ENCODE measurements around the gene PLSCR2.
"Not testable (repeated sequence)": the region's sequence is repeated elsewhere in the genome, so short reads cannot be mapped to it uniquely, and the experiment has no call there.

PLSCR2 gene

GRCh38 chr3:146416366-146416765 lies 53.0 kb downstream of the PLSCR2 start:
- no peak for DNase-seq (ENCODE audit: low spot score)

- DNase-seq (ENCODE audit: low spot score) = no peak
These were observed 55.4 kb downstream of the PLSCR2 start for GRCh38 chr3:146414010-146414409.

- not testable (repeated sequence) for DNase-seq (ENCODE audit: low spot score)
These were observed 56.6 kb downstream of the PLSCR2 start for GRCh38 chr3:146412711-146413110.

GRCh38 chr3:146407956-146408355 lies 61.4 kb downstream of the PLSCR2 start:
- no peak for DNase-seq (ENCODE audit: low spot score)

- DNase-seq (ENCODE audit: low spot score) = no peak
These were observed 64.9 kb downstream of the PLSCR2 start for GRCh38 chr3:146404436-146404835.

- no peak for DNase-seq (ENCODE audit: low spot score)
These were observed 65.6 kb downstream of the PLSCR2 start for GRCh38 chr3:146403792-146404191.

- DNase-seq (ENCODE audit: low spot score) = no peak
These were observed 72.6 kb downstream of the PLSCR2 start for GRCh38 chr3:146396792-146397191.

GRCh38 chr3:146395164-146395563 lies 74.2 kb downstream of the PLSCR2 start:
- DNase-seq (ENCODE audit: low spot score) = no peak

- DNase-seq (ENCODE audit: low spot score) = no peak
These were observed 78.4 kb downstream of the PLSCR2 start for GRCh38 chr3:146390957-146391356.

GRCh38 chr3:146390006-146390772 lies 79.2 kb downstream of the PLSCR2 start:
- DNase-seq (ENCODE audit: low spot score) = no peak

- no peak for DNase-seq (ENCODE audit: low spot score)
These were observed 81.8 kb downstream of the PLSCR2 start for GRCh38 chr3:146387566-146387965.

GRCh38 chr3:146386936-146387335 lies 82.4 kb downstream of the PLSCR2 start:
- no peak for DNase-seq (ENCODE audit: low spot score)

GRCh38 chr3:146384786-146385185 lies 84.6 kb downstream of the PLSCR2 start:
- no peak for DNase-seq (ENCODE audit: low spot score)

All from CD4-positive, alpha-beta T cell treated with Interleukin-2 at 100 ng/mL for 4 hours (primary cell).